NCI-H1694 (cell line): ENCODE data around the gene PTCHD4.
"Not testable (repeated sequence)": the region's sequence is repeated elsewhere in the genome, so short reads cannot be mapped to it uniquely, and the experiment has no call there.

Experiments used
- DNase-seq: peaks from one replicate; lab custom pipeline; 2025; lab: John Stamatoyannopoulos, UW

The PTCHD4 gene

GRCh38 chr6:48111143-48111506 lies at the start of gene PTCHD4:
PTCHD4 (minus strand) TSS chr6:48111197; CDS start chr6:48068957, 42,240 bp downstream.
- DNase-seq, result no peak

- DNase-seq, result no peak
These were observed 40.1 kb upstream of the PTCHD4 start for GRCh38 chr6:48151142-48151541.

GRCh38 chr6:48150701-48151100 lies 39.7 kb upstream of the PTCHD4 start:
- DNase-seq, result no peak

GRCh38 chr6:48147051-48147450 lies 36.1 kb upstream of the PTCHD4 start:
- no peak for DNase-seq

- no peak for DNase-seq
These were observed 33.0 kb upstream of the PTCHD4 start for GRCh38 chr6:48144021-48144420.

- no peak for DNase-seq
These were observed 31.0 kb upstream of the PTCHD4 start for GRCh38 chr6:48141975-48142374.

- DNase-seq, result no peak
These were observed 29.0 kb upstream of the PTCHD4 start for GRCh38 chr6:48139818-48140614.

- no peak for DNase-seq
These were observed 25.9 kb upstream of the PTCHD4 start for GRCh38 chr6:48136856-48137255.

- no peak for DNase-seq
These were observed 24.5 kb upstream of the PTCHD4 start for GRCh38 chr6:48135323-48136084.

GRCh38 chr6:48134246-48134645 lies 23.2 kb upstream of the PTCHD4 start:
- no peak for DNase-seq

- no peak for DNase-seq
These were observed 12.6 kb upstream of the PTCHD4 start for GRCh38 chr6:48123601-48124000.

GRCh38 chr6:48121983-48122749 lies 11.2 kb upstream of the PTCHD4 start:
- DNase-seq, result not testable (repeated sequence)

GRCh38 chr6:48116699-48117645 lies 6.0 kb upstream of the PTCHD4 start:
- DNase-seq, result no peak

- no peak for DNase-seq
These were observed 2.1 kb upstream of the PTCHD4 start for GRCh38 chr6:48113130-48113529.

GRCh38 chr6:48111575-48111974 lies 578 bp upstream of the PTCHD4 start:
- DNase-seq, result no peak

- DNase-seq, result no peak
These were observed 408 bp downstream of the PTCHD4 start for GRCh38 chr6:48110436-48111142.

GRCh38 chr6:48109944-48110343 lies 1.1 kb downstream of the PTCHD4 start:
- no peak for DNase-seq

- DNase-seq, result not testable (repeated sequence)
These were observed 8.4 kb downstream of the PTCHD4 start for GRCh38 chr6:48102476-48103195.

GRCh38 chr6:48101290-48101689 lies 9.7 kb downstream of the PTCHD4 start:
- DNase-seq, result no peak

GRCh38 chr6:48100588-48100895 lies 10.5 kb downstream of the PTCHD4 start:
- DNase-seq, result no peak
